ENCODE measurements around the gene DTX3. TPM values are rescaled to one million over a fixed set of nuclear protein-coding genes. Genes with fewer than 3 reads are reported as not detected.
A peak's percentile ranks its signal among the peaks of the same experiment; 100 is the strongest.

Gene DTX3
- total and polyA plus RNA-seq, 2 of the 13 experiments (the other 11 are each of a cell fraction or from before 2014, with no cell fraction given): 9.0 to 27.2 TPM

DNA sequence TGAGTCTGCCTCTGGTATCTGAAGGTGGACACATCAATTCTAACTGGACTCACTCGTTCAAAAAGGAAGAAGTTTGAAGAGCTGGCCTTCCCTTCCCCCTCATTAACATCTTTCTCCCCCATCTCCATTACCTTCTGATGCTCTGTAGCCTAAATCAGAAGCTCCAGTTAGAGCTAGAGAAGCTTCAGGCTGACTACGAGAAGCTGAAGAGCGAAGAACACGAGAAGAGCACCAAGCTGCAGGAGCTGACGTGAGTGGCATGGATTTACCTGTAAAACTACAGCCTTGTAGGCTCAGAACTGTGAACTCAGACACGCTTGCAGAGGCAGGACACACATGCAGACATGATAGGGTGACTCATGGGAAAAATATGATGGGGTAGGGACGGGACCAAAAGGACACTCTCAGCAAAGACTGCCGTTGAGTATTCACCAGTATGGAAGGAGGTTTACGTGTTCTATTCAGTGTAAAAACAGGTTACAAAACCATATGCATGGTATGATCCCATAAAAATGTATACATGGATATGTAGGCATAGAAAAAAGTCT is 27.9 kb upstream of the DTX3 start (continued):
- TF ChIP-seq RNF219 (CRISPR knock-in tag; IDR thresholded peaks at IDR 0.05) (0 out of 2 replicates have a peak, but pooled peaks have one; percentile 12), MED1 (CRISPR knock-in tag; IDR thresholded peaks at IDR 0.05) (0 out of 2 replicates have a peak, but pooled peaks have one; percentile 17), ZNF552 (CRISPR knock-in tag; IDR thresholded peaks at IDR 0.05; ENCODE audit: borderline replicate concordance) (no peak), ZNF430 (CRISPR knock-in tag; IDR thresholded peaks at IDR 0.05) (no peak), TEAD3 (CRISPR knock-in tag; optimal IDR thresholded peaks at IDR 0.05; ENCODE audit: borderline replicate concordance) (peak; percentile 92), KDM1A (CRISPR knock-in tag; IDR thresholded peaks at IDR 0.05) (peak; percentile 34; the same call in 1 of the 2 replicates), MAZ (IDR thresholded peaks at IDR 0.05; ENCODE audit: borderline replicate concordance, low read depth, low read length) (no peak), MAZ (CRISPR knock-in tag; IDR thresholded peaks at IDR 0.05; ENCODE audit: low read depth) (no peak), CERS6 (CRISPR knock-in tag; IDR thresholded peaks at IDR 0.05) (no peak), KAT7 (CRISPR knock-in tag; IDR thresholded peaks at IDR 0.05; ENCODE audit: borderline replicate concordance) (no peak), POLR2AphosphoS5 (IDR thresholded peaks at IDR 0.05; ENCODE audit: low read depth, low read length) (0 out of 2 replicates have a peak, but pooled peaks have one; percentile 3), ZNF484 (CRISPR knock-in tag; IDR thresholded peaks at IDR 0.05; ENCODE audit: borderline replicate concordance, low read depth) (peak; percentile 81; the same call in 1 of the 2 replicates), ZNF331 (CRISPR knock-in tag; IDR thresholded peaks at IDR 0.05) (no peak), FOSL1 (CRISPR knock-in tag; IDR thresholded peaks at IDR 0.05; ENCODE audit: borderline replicate concordance) (peak; percentile 87), YEATS2 (CRISPR knock-in tag; IDR thresholded peaks at IDR 0.05; ENCODE audit: borderline replicate concordance) (0 out of 2 replicates have a peak, but pooled peaks have one; percentile 15), RCOR2 (CRISPR knock-in tag; IDR thresholded peaks at IDR 0.05) (no peak), ATF7 (IDR thresholded peaks at IDR 0.05) (peak; percentile 21; the same call in 1 of the 2 replicates), ATF7 (CRISPR knock-in tag; IDR thresholded peaks at IDR 0.05) (no peak), ZHX1 (CRISPR knock-in tag; IDR thresholded peaks at IDR 0.05; ENCODE audit: low read depth) (no peak), AKAP8 (CRISPR knock-in tag; IDR thresholded peaks at IDR 0.05) (no peak), ZNF136 (CRISPR knock-in tag; IDR thresholded peaks at IDR 0.05; ENCODE audit: low read depth) (peak; percentile 22; the same call in 1 of the 2 replicates), NCOA5 (CRISPR knock-in tag; IDR thresholded peaks at IDR 0.05) (no peak), ZSCAN31 (CRISPR knock-in tag; IDR thresholded peaks at IDR 0.05; ENCODE audit: low read depth) (0 out of 2 replicates have a peak, but pooled peaks have one; percentile 15), CREB1 (IDR thresholded peaks at IDR 0.05) (peak; percentile 37; the same call in 1 of the 2 replicates), CREB1 (CRISPR knock-in tag; IDR thresholded peaks at IDR 0.05) (peak; percentile 62), JUND (CRISPR knock-in tag; IDR thresholded peaks at IDR 0.05) (peak; percentile 93)
- TF ChIP-seq, protein P1, sequence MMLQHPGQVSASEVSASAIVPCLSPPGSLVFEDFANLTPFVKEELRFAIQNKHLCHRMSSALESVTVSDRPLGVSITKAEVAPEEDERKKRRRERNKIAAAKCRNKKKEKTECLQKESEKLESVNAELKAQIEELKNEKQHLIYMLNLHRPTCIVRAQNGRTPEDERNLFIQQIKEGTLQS (CRISPR knock-in tag; IDR thresholded peaks at IDR 0.05): peak; percentile 89

All from HepG2 (cell line).